Measurements from ENCODE around the gene GALK1.

Gene GALK1

DNA sequence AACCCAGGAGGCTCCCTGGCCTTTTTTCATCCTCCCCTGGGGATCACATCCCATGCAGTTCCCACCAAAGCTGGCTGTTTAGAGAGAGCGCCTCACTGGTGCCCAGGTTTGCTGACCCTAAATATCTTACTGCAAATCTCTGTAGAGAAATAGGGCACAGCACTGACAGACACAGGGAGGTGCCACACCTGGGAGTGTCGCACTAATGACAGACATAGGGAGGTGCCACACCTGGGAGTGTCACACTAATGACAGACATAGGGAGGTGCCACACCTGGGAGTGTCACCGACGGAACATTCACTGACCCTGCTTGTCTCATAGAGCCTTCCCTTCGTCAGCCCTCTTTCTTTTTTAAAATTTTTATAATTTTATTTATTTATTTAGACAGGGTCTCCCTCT is 45.2 kb upstream of the GALK1 start:
- H3K9me3 Mint-ChIP-seq: no peaks in the 10 kb centered on the region

GRCh38 chr17:75809631-75810111 is 44.7 kb upstream of the GALK1 start:
- DNase-seq: no peak
- Mint-ChIP-seq H3K4me3 (no peak overlapping the region), H3K9me3 (no peaks in the 10 kb centered on the region), H3K27ac (no peak overlapping the region), H3K4me1 (peaks cover 16% of the 10 kb centered on the region), H3K27me3 (ENCODE audit: low read depth, poor library complexity) (no peaks in the 10 kb centered on the region), H3K36me3 (ENCODE audit: low read depth) (peaks cover 13% of the 10 kb centered on the region)
- no peak for TF ChIP-seq CTCF (IDR thresholded peaks at IDR 0.05)

More for the DNA sequence above, 45.2 kb upstream of the GALK1 start:
- no peak for DNase-seq
- no peaks in the 10 kb centered on the region for H3K27me3 Mint-ChIP-seq (ENCODE audit: low read depth, poor library complexity)
- no peak overlapping the region for H3K4me3 Mint-ChIP-seq
- H3K36me3 Mint-ChIP-seq (ENCODE audit: low read depth): peaks cover 12% of the 10 kb centered on the region
- no peak overlapping the region for H3K27ac Mint-ChIP-seq
- no peak for TF ChIP-seq CTCF (IDR thresholded peaks at IDR 0.05)
- H3K4me1 Mint-ChIP-seq: peaks cover 16% of the 10 kb centered on the region

GRCh38 chr17:75808905-75809621 is 44.1 kb upstream of the GALK1 start:
- Mint-ChIP-seq H3K27ac (peak overlapping the region; percentile 87), H3K27me3 (ENCODE audit: low read depth, poor library complexity) (no peaks in the 10 kb centered on the region), H3K4me3 (no peak overlapping the region), H3K36me3 (ENCODE audit: low read depth) (peaks cover 12% of the 10 kb centered on the region), H3K9me3 (no peaks in the 10 kb centered on the region), H3K4me1 (peaks cover 16% of the 10 kb centered on the region)
- no peak for DNase-seq
- no peak for TF ChIP-seq CTCF (IDR thresholded peaks at IDR 0.05)

DNA sequence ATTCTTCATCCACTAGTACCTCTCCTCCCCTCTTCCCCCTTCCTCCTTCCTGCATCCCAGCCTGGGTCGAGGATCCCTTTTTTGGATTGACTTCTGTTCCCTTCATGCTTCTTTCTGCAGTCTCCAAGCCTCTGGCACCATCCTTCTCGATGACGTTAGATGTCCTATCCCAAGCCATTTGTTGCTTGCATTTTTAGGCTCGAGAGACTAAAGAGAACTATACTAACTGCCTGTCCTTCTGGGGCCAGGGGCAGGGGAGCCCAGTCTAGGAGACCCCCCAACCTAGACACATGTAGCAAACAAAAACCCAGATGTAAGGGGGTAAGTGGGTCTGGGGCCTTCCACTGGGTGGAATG is 43.5 kb upstream of the GALK1 start:
- DNase-seq: no peak
- peaks cover 16% of the 10 kb centered on the region for H3K4me1 Mint-ChIP-seq
- TF ChIP-seq CTCF (IDR thresholded peaks at IDR 0.05): no peak
- no peaks in the 10 kb centered on the region for H3K9me3 Mint-ChIP-seq
- H3K36me3 Mint-ChIP-seq (ENCODE audit: low read depth): peaks cover 10% of the 10 kb centered on the region
- no peaks in the 10 kb centered on the region for H3K27me3 Mint-ChIP-seq (ENCODE audit: low read depth, poor library complexity)
- peak overlapping the region; percentile 87 for H3K27ac Mint-ChIP-seq
- H3K4me3 Mint-ChIP-seq: no peak overlapping the region

DNA sequence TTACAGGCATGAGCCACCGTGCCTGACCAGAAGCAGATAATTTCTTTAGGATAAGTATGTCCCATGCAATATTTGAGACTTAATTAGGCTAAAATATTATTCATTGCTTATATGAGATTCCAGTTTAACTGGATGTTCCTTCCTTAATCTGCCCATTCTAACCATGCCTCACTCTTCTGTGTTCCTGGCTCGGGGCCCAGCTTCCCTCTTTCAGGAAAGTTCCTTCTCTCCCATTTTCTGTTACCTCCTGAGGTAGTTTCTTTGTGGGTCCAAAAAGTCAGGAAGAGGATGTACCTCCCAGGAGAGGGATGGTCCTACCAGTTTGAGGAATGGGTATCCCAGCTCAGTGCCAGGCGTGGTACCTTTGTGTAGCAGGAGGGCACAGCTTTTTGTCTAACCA is 42.9 kb upstream of the GALK1 start:
- Mint-ChIP-seq H3K9me3 (no peaks in the 10 kb centered on the region), H3K4me3 (no peak overlapping the region), H3K27ac (peak overlapping the region; percentile 53), H3K27me3 (ENCODE audit: low read depth, poor library complexity) (no peaks in the 10 kb centered on the region), H3K36me3 (ENCODE audit: low read depth) (peaks cover 15% of the 10 kb centered on the region), H3K4me1 (peaks cover 16% of the 10 kb centered on the region)
- DNase-seq: no peak
- no peak for TF ChIP-seq CTCF (IDR thresholded peaks at IDR 0.05)
